H1 (cell line): ENCODE results near the gene WBP1L. TPM values are rescaled to one million over a fixed set of nuclear protein-coding genes. Genes with fewer than 3 reads are reported as not detected.
"Not testable (repeated sequence)": the region's sequence is repeated elsewhere in the genome, so short reads cannot be mapped to it uniquely, and the experiment has no call there.

Experiments
- CTCF ChIA-PET: fragments of 300-600 bp; sonication (Branson Sonifier 250); formaldehyde crosslinking; loops from one replicate; lab custom pipeline; 2021; ENCODE audit not compliant: partially characterized antibody; lab: Charles Lee
- POLR2A ChIA-PET: fragments of 300-600 bp; sonication (Branson Sonifier 250); formaldehyde crosslinking; loops from one replicate; lab custom pipeline; 2021; ENCODE audit warnings: inconsistent platforms; ENCODE audit not compliant: partially characterized antibody; lab: Charles Lee
- DNase-seq, 2 experiments: peaks; one replicate each; pipeline versions ENCODE4 v3.0.0 to v3.0.0-alpha.2; 2010 to 2022; ENCODE audit warnings: low spot score in 2 of 2, low read depth in 1 of 2, mixed read lengths in 1 of 2
- FAIRE-seq: peaks from 2 replicates; lab custom pipeline; 2011; peaks lifted over from hg19 to GRCh38; lab: Jason Lieb, UNC
- H2AFZ ChIP-seq: 2 replicates; pipeline ENCODE4 v1.8.1; 2012; ENCODE audit warnings: low read length, inconsistent platforms
- H2AK5ac ChIP-seq: 2 replicates; pipeline ENCODE4 v1.6.1; 2013; ENCODE audit warnings: low read depth, low read length
- H2BK120ac ChIP-seq: replicated peaks from 2 replicates; pipeline ENCODE3; 2013; ENCODE audit warnings: low read depth, low read length, inconsistent platforms
- H2BK12ac ChIP-seq: 2 replicates; pipeline ENCODE4 v1.6.1; 2013; ENCODE audit warnings: low read depth, low read length
- H2BK15ac ChIP-seq: 2 replicates; pipeline ENCODE4 v1.6.1; 2013; ENCODE audit warnings: low read length
- H2BK20ac ChIP-seq: 2 replicates; pipeline ENCODE4 v1.6.1; 2013; ENCODE audit warnings: low read length
- H2BK5ac ChIP-seq: 2 replicates; pipeline ENCODE4 v1.6.1; 2013; ENCODE audit warnings: low read depth, low read length
- H3K14ac ChIP-seq: 2 replicates; pipeline ENCODE4 v1.6.1; 2013; ENCODE audit warnings: inconsistent platforms; ENCODE audit not compliant: insufficient read length
- H3K18ac ChIP-seq: 2 replicates; pipeline ENCODE4 v1.6.1; 2013; ENCODE audit warnings: low read length; ENCODE audit errors: extremely low read depth
- H3K23ac ChIP-seq: 2 replicates; pipeline ENCODE4 v1.6.1; 2013; ENCODE audit warnings: inconsistent platforms; ENCODE audit not compliant: insufficient read length
- H3K23me2 ChIP-seq: 2 replicates; pipeline ENCODE4 v1.6.1; 2013; ENCODE audit warnings: low read depth, low read length
- H3K27ac ChIP-seq: 2 replicates; pipeline ENCODE4 v1.6.1; 2011; ENCODE audit warnings: low read depth, low read length, inconsistent platforms
- H3K27me3 ChIP-seq, 4 experiments: replicated peaks in 1 of 4; 1 replicate in 1 of 4; 2 replicates in 3 of 4; pipeline versions ENCODE4 v1.6.1 to v1.8.1; 2011 to 2013; ENCODE audit warnings: low read length in 3 of 4, mild to moderate bottlenecking in 3 of 4, inconsistent platforms in 2 of 4, mixed read lengths in 2 of 4, moderate library complexity in 1 of 4; ENCODE audit not compliant: control insufficient read depth in 3 of 4, insufficient read depth in 3 of 4; ENCODE audit errors: extremely low read depth in 1 of 4
- H3K36me3 ChIP-seq, 4 experiments: 2 replicates each; pipeline versions ENCODE4 v1.6.1 to v1.8.1; 2011 to 2013; ENCODE audit warnings: mild to moderate bottlenecking in 4 of 4, low read length in 3 of 4, moderate library complexity in 2 of 4, control low read depth in 1 of 4, inconsistent platforms in 1 of 4; ENCODE audit not compliant: insufficient read depth in 4 of 4, control insufficient read depth in 2 of 4
- H3K4ac ChIP-seq: replicated peaks from 2 replicates; pipeline ENCODE3; 2013; ENCODE audit warnings: low read length, low read depth, mixed read lengths, inconsistent platforms; ENCODE audit not compliant: insufficient read length
- H3K4me1 ChIP-seq, 4 experiments: replicated peaks in 1 of 4; 1 replicate in 1 of 4; 2 replicates in 3 of 4; pipeline versions ENCODE4 v1.6.1 to v1.8.1; 2011 to 2013; ENCODE audit warnings: low read length in 3 of 4, inconsistent platforms in 2 of 4, mixed read lengths in 1 of 4; ENCODE audit not compliant: insufficient read depth in 4 of 4, control insufficient read depth in 3 of 4
- H3K4me2 ChIP-seq, 2 experiments: 2 replicates each; pipeline versions ENCODE4 v1.6.1 to v1.8.1; 2011 to 2013; ENCODE audit warnings: low read depth in 2 of 2, low read length in 2 of 2, control low read depth in 1 of 2, inconsistent platforms in 1 of 2, mild to moderate bottlenecking in 1 of 2; ENCODE audit not compliant: insufficient read depth in 1 of 2
- H3K4me3 ChIP-seq, 4 experiments: fragments of 200-600, 300-600 bp in 1 of 4; sonication (generic), shearing (Covaris generic), sonication (Bioruptor Twin) in 1 of 4; 2 replicates each; pipeline versions ENCODE4 v1.5.1 to v1.8.1; 2011 to 2016; ENCODE audit warnings: low read length in 4 of 4, low read depth in 3 of 4, control low read depth in 2 of 4, inconsistent platforms in 2 of 4, mild to moderate bottlenecking in 2 of 4, mixed read lengths in 1 of 4, moderate library complexity in 1 of 4; ENCODE audit not compliant: insufficient read depth in 2 of 4; ENCODE audit errors: extremely low read depth in 1 of 4
- H3K56ac ChIP-seq: replicated peaks from 2 replicates; pipeline ENCODE3; 2013; ENCODE audit warnings: low read depth, mild to moderate bottlenecking, mixed read lengths, low read length, inconsistent platforms; ENCODE audit not compliant: insufficient read length
- H3K79me1 ChIP-seq: 2 replicates; pipeline ENCODE4 v1.6.1; 2013; ENCODE audit warnings: low read depth, low read length, control low read depth
- H3K79me2 ChIP-seq, 2 experiments: 2 replicates each; pipeline versions ENCODE4 v1.6.1 to v1.8.1; 2012 to 2013; ENCODE audit warnings: low read length in 2 of 2, mild to moderate bottlenecking in 2 of 2, inconsistent platforms in 1 of 2; ENCODE audit not compliant: insufficient read depth in 2 of 2, control insufficient read depth in 1 of 2
- H3K9ac ChIP-seq, 4 experiments: replicated peaks in 1 of 4; 1 replicate in 1 of 4; 2 replicates in 3 of 4; pipeline versions ENCODE4 v1.6.1 to v1.8.1; 2011 to 2013; ENCODE audit warnings: low read depth in 3 of 4, low read length in 3 of 4, control low read depth in 2 of 4, mild to moderate bottlenecking in 2 of 4, moderate library complexity in 2 of 4, inconsistent platforms in 1 of 4; ENCODE audit errors: extremely low read depth in 1 of 4
- H3K9me3 ChIP-seq, 2 experiments: 2 replicates each; pipeline versions ENCODE4 v1.6.1 to v1.8.1; 2012 to 2013; ENCODE audit warnings: mild to moderate bottlenecking in 2 of 2, moderate library complexity in 2 of 2, control low read depth in 1 of 2, inconsistent platforms in 1 of 2, low read depth in 1 of 2, low read length in 1 of 2, mixed read lengths in 1 of 2; ENCODE audit not compliant: insufficient read depth in 2 of 2
- H4K20me1 ChIP-seq, 2 experiments: replicated peaks in 1 of 2; 2 replicates each; pipeline versions ENCODE3 to v1.8.1; 2011 to 2013; ENCODE audit warnings: inconsistent platforms in 2 of 2, low read length in 2 of 2, mild to moderate bottlenecking in 1 of 2; ENCODE audit not compliant: insufficient read depth in 2 of 2, control insufficient read depth in 1 of 2
- H4K5ac ChIP-seq: 2 replicates; pipeline ENCODE4 v1.6.1; 2013; ENCODE audit warnings: low read length, low read depth, mixed read lengths, inconsistent platforms; ENCODE audit not compliant: insufficient read length
- H4K8ac ChIP-seq: 2 replicates; pipeline ENCODE4 v1.8.0; 2013; ENCODE audit warnings: mild to moderate bottlenecking, moderate library complexity, low read length, inconsistent platforms; ENCODE audit not compliant: insufficient read depth; ENCODE audit errors: extremely low read depth
- H4K91ac ChIP-seq: replicated peaks from 2 replicates; pipeline ENCODE3; 2013; ENCODE audit warnings: low read length, mixed read lengths, inconsistent platforms; ENCODE audit not compliant: insufficient read length
- WGBS, 2 experiments: shearing (Covaris generic) in 1 of 2; methylation state at CpG; one replicate each; pipeline versions ENCODE4 v1.1.6 to v1.1.7; 2013 to 2015; ENCODE audit warnings: low lambda C conversion rate in 2 of 2, mixed read lengths in 2 of 2, inconsistent platforms in 1 of 2, low coverage in 1 of 2, missing lambda C conversion rate in 1 of 2; ENCODE audit not compliant: insufficient replicate concordance in 2 of 2, insufficient coverage in 1 of 2, insufficient read length in 1 of 2; ENCODE audit errors: extremely low coverage in 1 of 2, missing lambda C conversion rate in 1 of 2; 5-methylcytosine and 5-hydroxymethylcytosine counted together
- polyA plus RNA-seq, 7 experiments: library from polyadenylated mRNA; depleted of rRNA in 3 of 7; stranded (reverse) in 5 of 7; unstranded in 2 of 7; fragments of >200 nt in 5 of 7; fragments of 200-250 nt in 2 of 7; gene quantifications; 1 replicate in 5 of 7; 2 replicates in 1 of 7; 4 replicates in 1 of 7; pipeline versions ENCODE4 v1.2.1 to v1.2.3, GENCODE V29; 2011 to 2013; ENCODE audit warnings: missing spikeins in 2 of 7, mixed read lengths in 2 of 7
- total RNA-seq: library from RNA; stranded (reverse); fragmentation: NEBNext Ultra II Directional; extraction: Animal tissue kit (Norgen Biotek cat#: 25700); gene quantifications from 2 replicates; pipeline ENCODE4 v1.2.1, GENCODE V29; 2021

Gene WBP1L
- total and polyA plus RNA-seq, 2 of the 8 experiments (the other 6 are each of a cell fraction or from before 2014, with no cell fraction given), result 26.6 to 29.9 TPM

- H3K9me3 ChIP-seq, H2BK20ac ChIP-seq, H3K4me3 ChIP-seq, DNase-seq, H3K27ac ChIP-seq, H3K36me3 ChIP-seq, H2BK120ac ChIP-seq, H4K91ac ChIP-seq, H3K4me1 ChIP-seq, H4K5ac ChIP-seq, H3K23ac ChIP-seq, H2AFZ ChIP-seq, FAIRE-seq, H2BK5ac ChIP-seq, H3K79me2 ChIP-seq, H3K79me1 ChIP-seq, H3K4me2 ChIP-seq, POLR2A ChIA-PET, H4K8ac ChIP-seq, H2BK15ac ChIP-seq, H2BK12ac ChIP-seq, H2AK5ac ChIP-seq, H3K4ac ChIP-seq, H3K18ac ChIP-seq, H3K9ac ChIP-seq, H4K20me1 ChIP-seq, H3K23me2 ChIP-seq, H3K27me3 ChIP-seq, H3K14ac ChIP-seq, H3K56ac ChIP-seq: not testable (repeated sequence)
- CTCF ChIA-PET, result interaction anchor here (1.2 to 2.1 kb wide), 2 partner anchors 9 to 56 kb away, joined by 3 to 7 read pairs; no protein-coding TSS in a partner anchor
- WGBS, 2 experiments, result 82% methylated on average over 6 of the region's 6 CpGs; no CpG with 5 or more reads in 1 of the 2 experiments
Measured at GRCh38 chr10:102844190-102844776, 100.5 kb downstream of the WBP1L start.
